NB4 (cell line): Measurements from ENCODE around the gene HIGD1C.
"Not testable (repeated sequence)": the region's sequence is repeated elsewhere in the genome, so short reads cannot be mapped to it uniquely, and the experiment has no call there.

Experiments used
- DNase-seq: peaks from one replicate; pipeline ENCODE4 v3.0.0; 2010; ENCODE audit warnings: low read depth
- H3K4me3 ChIP-seq: one replicate; pipeline ENCODE4 v1.5.1; 2011; ENCODE audit warnings: mild to moderate bottlenecking, low read depth, low read length, moderate library complexity
- CTCF ChIP-seq: IDR thresholded peaks from one replicate; pipeline ENCODE4 v1.5.1; 2012; ENCODE audit warnings: low read depth, low read length
- MAX ChIP-seq: IDR thresholded peaks from 2 replicates; pipeline ENCODE4 v1.6.1; 2011; ENCODE audit warnings: low read depth, low read length
- MYC ChIP-seq: IDR thresholded peaks from 2 replicates; pipeline ENCODE4 v1.6.1; 2011; ENCODE audit warnings: low read depth, low read length
- POLR2A ChIP-seq: IDR thresholded peaks from 2 replicates; pipeline ENCODE4 v1.6.1; 2011; ENCODE audit warnings: mild to moderate bottlenecking; ENCODE audit not compliant: insufficient read length; ENCODE audit errors: extremely low read depth

Gene HIGD1C

GRCh38 chr12:50952510-50952909 lies at the start of gene HIGD1C:
Gene HIGD1C, plus strand, starts transcription at chr12:50952544. Its CDS starts 1,455 bp downstream, at chr12:50953999.
- TF ChIP-seq MAX (no peak), POLR2A (no peak), CTCF (no peak), MYC (no peak)
- no peak for DNase-seq
- H3K4me3 ChIP-seq = no peak within 1 kb of the TSS

GRCh38 chr12:50908479-50908878 lies 43.9 kb upstream of the HIGD1C start:
- DNase-seq, H3K4me3 ChIP-seq: not testable (repeated sequence)

GRCh38 chr12:50912361-50912760 lies 40.0 kb upstream of the HIGD1C start:
- DNase-seq, H3K4me3 ChIP-seq: not testable (repeated sequence)

- TF ChIP-seq MAX (no peak), POLR2A (no peak), CTCF (no peak), MYC (no peak)
- no peak overlapping the region for H3K4me3 ChIP-seq
- DNase-seq = no peak
Observed at GRCh38 chr12:50913224-50913623, 39.1 kb upstream of the HIGD1C start.

- H3K4me3 ChIP-seq = no peak overlapping the region
- DNase-seq = no peak
- TF ChIP-seq MAX = no peak
- TF ChIP-seq POLR2A = no peak
- TF ChIP-seq MYC = no peak
- TF ChIP-seq CTCF = no peak
Observed at GRCh38 chr12:50914872-50915484, 37.4 kb upstream of the HIGD1C start.

- TF ChIP-seq CTCF = no peak
- TF ChIP-seq MYC = no peak
- no peak for TF ChIP-seq MAX
- no peak for TF ChIP-seq POLR2A
- no peak for DNase-seq
- H3K4me3 ChIP-seq = no peak overlapping the region
Observed at GRCh38 chr12:50916292-50916691, 36.1 kb upstream of the HIGD1C start.

GRCh38 chr12:50918584-50919316 lies 33.6 kb upstream of the HIGD1C start:
- TF ChIP-seq MYC (no peak), CTCF (no peak), MAX (no peak), POLR2A (no peak)
- DNase-seq = no peak
- H3K4me3 ChIP-seq = no peak overlapping the region
